WTC11 (cell line): ENCODE data around the gene VAV2.

Source experiments
- GABPB1 ChIP-seq: sonication (generic); formaldehyde crosslinking; IDR thresholded peaks from 2 replicates; pipeline ENCODE4 v1.8.1; 2023; ENCODE audit warnings: mild to moderate bottlenecking, missing genetic modification reagents
- GTF2I ChIP-seq: fragments of 250-450 bp; sonication (Bioruptor Pico); conservative IDR thresholded peaks from 2 replicates; pipeline ENCODE4 v1.4.0; 2021; ENCODE audit warnings: mild to moderate bottlenecking
- SP1 ChIP-seq: sonication (generic); formaldehyde crosslinking; conservative IDR thresholded peaks from 2 replicates; pipeline ENCODE4 v1.8.1; 2022; ENCODE audit warnings: missing genetic modification reagents
- ZNF263 ChIP-seq: sonication (generic); formaldehyde crosslinking; IDR thresholded peaks from 2 replicates; pipeline ENCODE4 v1.8.1; 2022; ENCODE audit warnings: low read depth, mild to moderate bottlenecking, moderate library complexity, missing genetic modification reagents
- TF ChIP-seq, protein P1 (sequence below): sonication (generic); formaldehyde crosslinking; IDR thresholded peaks from 2 replicates; pipeline ENCODE4 v1.8.1; 2022; ENCODE audit warnings: mild to moderate bottlenecking, missing genetic modification reagents, moderate library complexity, borderline replicate concordance
- TF ChIP-seq, protein P2 (sequence below): fragments of 200-600 bp; IDR thresholded peaks from 2 replicates; pipeline ENCODE4 v1.8.0; 2022; ENCODE audit warnings: antibody characterized with exemption
- TF ChIP-seq, protein P3 (sequence below): sonication (generic); formaldehyde crosslinking; IDR thresholded peaks from 2 replicates; pipeline ENCODE4 v1.8.1; 2023; ENCODE audit warnings: mild to moderate bottlenecking, moderate library complexity, missing genetic modification reagents
- TF ChIP-seq, protein P4 (sequence below): sonication (generic); formaldehyde crosslinking; conservative IDR thresholded peaks from 2 replicates; pipeline ENCODE4 v1.8.1; 2023; ENCODE audit warnings: mild to moderate bottlenecking, low read depth, missing genetic modification reagents, moderate library complexity
- TF ChIP-seq, protein P5 (sequence below): sonication (generic); formaldehyde crosslinking; IDR thresholded peaks from 2 replicates; pipeline ENCODE4 v1.8.0; 2022; ENCODE audit warnings: mild to moderate bottlenecking, missing genetic modification reagents
- TF ChIP-seq, protein P6 (sequence below): sonication (generic); formaldehyde crosslinking; IDR thresholded peaks from 2 replicates; pipeline ENCODE4 v1.8.1; 2023; ENCODE audit warnings: mild to moderate bottlenecking, missing genetic modification reagents, borderline replicate concordance

DNA sequence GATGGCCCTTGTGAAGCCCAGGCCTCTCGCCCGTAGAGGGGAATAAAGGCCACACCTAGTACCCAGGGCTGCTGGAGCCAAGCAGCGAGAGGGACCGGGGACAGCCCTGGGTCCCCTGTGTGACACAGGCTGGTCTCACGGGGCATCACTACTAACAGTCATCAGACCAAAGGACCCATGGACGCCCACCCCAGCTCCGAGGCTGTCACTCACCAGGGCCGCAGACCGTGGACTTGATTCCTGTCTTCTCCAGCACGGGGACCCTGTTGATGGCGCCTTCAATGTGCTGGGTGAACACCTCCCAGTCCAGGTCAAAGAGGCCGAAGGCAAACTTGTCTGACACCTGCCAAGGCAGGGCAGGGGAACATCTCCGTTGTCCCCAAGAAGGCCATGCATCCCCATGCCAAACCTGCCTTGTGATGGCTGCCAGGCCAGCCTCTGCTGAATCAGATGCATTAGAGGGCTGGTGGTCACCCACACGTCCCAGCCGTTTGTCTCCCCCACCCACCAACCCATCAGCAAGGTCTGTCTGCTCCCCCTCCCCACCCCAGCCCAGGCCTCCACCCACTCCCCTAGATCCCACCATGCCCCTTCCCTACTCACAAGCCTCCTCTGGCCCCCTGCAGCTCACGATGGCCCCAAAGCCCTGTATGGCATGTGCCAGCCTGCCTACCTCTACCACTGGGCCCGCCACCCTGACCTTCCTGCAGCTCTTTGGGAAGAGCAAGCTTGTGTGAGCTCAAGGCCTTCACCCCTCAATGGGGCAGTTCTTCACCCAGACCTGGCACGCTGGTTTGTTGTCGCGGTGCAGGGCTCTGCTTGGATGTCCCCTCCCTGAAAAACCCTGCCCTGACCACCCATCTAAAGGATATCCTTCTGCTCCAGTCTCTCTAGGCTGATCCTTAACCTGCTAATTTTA lies 274.8 kb downstream of the VAV2 start:
- TF ChIP-seq, protein P1, sequence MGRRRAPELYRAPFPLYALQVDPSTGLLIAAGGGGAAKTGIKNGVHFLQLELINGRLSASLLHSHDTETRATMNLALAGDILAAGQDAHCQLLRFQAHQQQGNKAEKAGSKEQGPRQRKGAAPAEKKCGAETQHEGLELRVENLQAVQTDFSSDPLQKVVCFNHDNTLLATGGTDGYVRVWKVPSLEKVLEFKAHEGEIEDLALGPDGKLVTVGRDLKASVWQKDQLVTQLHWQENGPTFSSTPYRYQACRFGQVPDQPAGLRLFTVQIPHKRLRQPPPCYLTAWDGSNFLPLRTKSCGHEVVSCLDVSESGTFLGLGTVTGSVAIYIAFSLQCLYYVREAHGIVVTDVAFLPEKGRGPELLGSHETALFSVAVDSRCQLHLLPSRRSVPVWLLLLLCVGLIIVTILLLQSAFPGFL (CRISPR knock-in tag) = no peak
- TF ChIP-seq, protein P2, sequence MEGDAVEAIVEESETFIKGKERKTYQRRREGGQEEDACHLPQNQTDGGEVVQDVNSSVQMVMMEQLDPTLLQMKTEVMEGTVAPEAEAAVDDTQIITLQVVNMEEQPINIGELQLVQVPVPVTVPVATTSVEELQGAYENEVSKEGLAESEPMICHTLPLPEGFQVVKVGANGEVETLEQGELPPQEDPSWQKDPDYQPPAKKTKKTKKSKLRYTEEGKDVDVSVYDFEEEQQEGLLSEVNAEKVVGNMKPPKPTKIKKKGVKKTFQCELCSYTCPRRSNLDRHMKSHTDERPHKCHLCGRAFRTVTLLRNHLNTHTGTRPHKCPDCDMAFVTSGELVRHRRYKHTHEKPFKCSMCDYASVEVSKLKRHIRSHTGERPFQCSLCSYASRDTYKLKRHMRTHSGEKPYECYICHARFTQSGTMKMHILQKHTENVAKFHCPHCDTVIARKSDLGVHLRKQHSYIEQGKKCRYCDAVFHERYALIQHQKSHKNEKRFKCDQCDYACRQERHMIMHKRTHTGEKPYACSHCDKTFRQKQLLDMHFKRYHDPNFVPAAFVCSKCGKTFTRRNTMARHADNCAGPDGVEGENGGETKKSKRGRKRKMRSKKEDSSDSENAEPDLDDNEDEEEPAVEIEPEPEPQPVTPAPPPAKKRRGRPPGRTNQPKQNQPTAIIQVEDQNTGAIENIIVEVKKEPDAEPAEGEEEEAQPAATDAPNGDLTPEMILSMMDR = no peak
- TF ChIP-seq GABPB1 (CRISPR knock-in tag) = no peak
- TF ChIP-seq, protein P3, sequence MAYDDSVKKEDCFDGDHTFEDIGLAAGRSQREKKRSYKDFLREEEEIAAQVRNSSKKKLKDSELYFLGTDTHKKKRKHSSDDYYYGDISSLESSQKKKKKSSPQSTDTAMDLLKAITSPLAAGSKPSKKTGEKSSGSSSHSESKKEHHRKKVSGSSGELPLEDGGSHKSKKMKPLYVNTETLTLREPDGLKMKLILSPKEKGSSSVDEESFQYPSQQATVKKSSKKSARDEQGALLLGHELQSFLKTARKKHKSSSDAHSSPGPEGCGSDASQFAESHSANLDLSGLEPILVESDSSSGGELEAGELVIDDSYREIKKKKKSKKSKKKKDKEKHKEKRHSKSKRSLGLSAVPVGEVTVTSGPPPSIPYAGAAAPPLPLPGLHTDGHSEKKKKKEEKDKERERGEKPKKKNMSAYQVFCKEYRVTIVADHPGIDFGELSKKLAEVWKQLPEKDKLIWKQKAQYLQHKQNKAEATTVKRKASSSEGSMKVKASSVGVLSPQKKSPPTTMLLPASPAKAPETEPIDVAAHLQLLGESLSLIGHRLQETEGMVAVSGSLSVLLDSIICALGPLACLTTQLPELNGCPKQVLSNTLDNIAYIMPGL (CRISPR knock-in tag) = no peak
- TF ChIP-seq, protein P4, sequence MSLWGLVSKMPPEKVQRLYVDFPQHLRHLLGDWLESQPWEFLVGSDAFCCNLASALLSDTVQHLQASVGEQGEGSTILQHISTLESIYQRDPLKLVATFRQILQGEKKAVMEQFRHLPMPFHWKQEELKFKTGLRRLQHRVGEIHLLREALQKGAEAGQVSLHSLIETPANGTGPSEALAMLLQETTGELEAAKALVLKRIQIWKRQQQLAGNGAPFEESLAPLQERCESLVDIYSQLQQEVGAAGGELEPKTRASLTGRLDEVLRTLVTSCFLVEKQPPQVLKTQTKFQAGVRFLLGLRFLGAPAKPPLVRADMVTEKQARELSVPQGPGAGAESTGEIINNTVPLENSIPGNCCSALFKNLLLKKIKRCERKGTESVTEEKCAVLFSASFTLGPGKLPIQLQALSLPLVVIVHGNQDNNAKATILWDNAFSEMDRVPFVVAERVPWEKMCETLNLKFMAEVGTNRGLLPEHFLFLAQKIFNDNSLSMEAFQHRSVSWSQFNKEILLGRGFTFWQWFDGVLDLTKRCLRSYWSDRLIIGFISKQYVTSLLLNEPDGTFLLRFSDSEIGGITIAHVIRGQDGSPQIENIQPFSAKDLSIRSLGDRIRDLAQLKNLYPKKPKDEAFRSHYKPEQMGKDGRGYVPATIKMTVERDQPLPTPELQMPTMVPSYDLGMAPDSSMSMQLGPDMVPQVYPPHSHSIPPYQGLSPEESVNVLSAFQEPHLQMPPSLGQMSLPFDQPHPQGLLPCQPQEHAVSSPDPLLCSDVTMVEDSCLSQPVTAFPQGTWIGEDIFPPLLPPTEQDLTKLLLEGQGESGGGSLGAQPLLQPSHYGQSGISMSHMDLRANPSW (CRISPR knock-in tag) = no peak
- no peak for TF ChIP-seq ZNF263
- TF ChIP-seq, protein P5, sequence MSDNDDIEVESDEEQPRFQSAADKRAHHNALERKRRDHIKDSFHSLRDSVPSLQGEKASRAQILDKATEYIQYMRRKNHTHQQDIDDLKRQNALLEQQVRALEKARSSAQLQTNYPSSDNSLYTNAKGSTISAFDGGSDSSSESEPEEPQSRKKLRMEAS (CRISPR knock-in tag) = no peak
- no peak for TF ChIP-seq GTF2I (CRISPR knock-in tag)
- TF ChIP-seq, protein P6, sequence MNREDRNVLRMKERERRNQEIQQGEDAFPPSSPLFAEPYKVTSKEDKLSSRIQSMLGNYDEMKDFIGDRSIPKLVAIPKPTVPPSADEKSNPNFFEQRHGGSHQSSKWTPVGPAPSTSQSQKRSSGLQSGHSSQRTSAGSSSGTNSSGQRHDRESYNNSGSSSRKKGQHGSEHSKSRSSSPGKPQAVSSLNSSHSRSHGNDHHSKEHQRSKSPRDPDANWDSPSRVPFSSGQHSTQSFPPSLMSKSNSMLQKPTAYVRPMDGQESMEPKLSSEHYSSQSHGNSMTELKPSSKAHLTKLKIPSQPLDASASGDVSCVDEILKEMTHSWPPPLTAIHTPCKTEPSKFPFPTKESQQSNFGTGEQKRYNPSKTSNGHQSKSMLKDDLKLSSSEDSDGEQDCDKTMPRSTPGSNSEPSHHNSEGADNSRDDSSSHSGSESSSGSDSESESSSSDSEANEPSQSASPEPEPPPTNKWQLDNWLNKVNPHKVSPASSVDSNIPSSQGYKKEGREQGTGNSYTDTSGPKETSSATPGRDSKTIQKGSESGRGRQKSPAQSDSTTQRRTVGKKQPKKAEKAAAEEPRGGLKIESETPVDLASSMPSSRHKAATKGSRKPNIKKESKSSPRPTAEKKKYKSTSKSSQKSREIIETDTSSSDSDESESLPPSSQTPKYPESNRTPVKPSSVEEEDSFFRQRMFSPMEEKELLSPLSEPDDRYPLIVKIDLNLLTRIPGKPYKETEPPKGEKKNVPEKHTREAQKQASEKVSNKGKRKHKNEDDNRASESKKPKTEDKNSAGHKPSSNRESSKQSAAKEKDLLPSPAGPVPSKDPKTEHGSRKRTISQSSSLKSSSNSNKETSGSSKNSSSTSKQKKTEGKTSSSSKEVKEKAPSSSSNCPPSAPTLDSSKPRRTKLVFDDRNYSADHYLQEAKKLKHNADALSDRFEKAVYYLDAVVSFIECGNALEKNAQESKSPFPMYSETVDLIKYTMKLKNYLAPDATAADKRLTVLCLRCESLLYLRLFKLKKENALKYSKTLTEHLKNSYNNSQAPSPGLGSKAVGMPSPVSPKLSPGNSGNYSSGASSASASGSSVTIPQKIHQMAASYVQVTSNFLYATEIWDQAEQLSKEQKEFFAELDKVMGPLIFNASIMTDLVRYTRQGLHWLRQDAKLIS (CRISPR knock-in tag) = no peak
- no peak for TF ChIP-seq SP1 (CRISPR knock-in tag)
